GM21423 (cell line): ENCODE results near the gene TXNRD2.
"Not testable (repeated sequence)": the region's sequence is repeated elsewhere in the genome, so short reads cannot be mapped to it uniquely, and the experiment has no call there.

Experiments
- ATAC-seq: cut with Tn5 transposase; IDR thresholded peaks from one replicate; pipeline ENCODE4 v1.9.1; 2021; ENCODE audit warnings: mild to moderate bottlenecking, moderate library complexity; ENCODE audit not compliant: unreplicated experiment

Gene TXNRD2

GRCh38 chr22:19955241-19956128 lies 13.9 kb upstream of the TXNRD2 start:
- ATAC-seq, result no peak

GRCh38 chr22:19951346-19951745 lies 9.7 kb upstream of the TXNRD2 start:
- ATAC-seq, result no peak

- no peak for ATAC-seq
Observed at GRCh38 chr22:19948057-19948760, 6.6 kb upstream of the TXNRD2 start.

GRCh38 chr22:19943082-19944026 lies 1.7 kb upstream of the TXNRD2 start:
- no peak for ATAC-seq

GRCh38 chr22:19942157-19943081 lies 801 bp upstream of the TXNRD2 start:
- ATAC-seq, result no peak

- ATAC-seq, result no peak
Observed at GRCh38 chr22:19940536-19941364, 868 bp downstream of the TXNRD2 start.

GRCh38 chr22:19937616-19938473 lies 3.8 kb downstream of the TXNRD2 start:
- no peak for ATAC-seq

- ATAC-seq, result no peak
Observed at GRCh38 chr22:19936513-19936912, 5.1 kb downstream of the TXNRD2 start.

- not testable (repeated sequence) for ATAC-seq
Observed at GRCh38 chr22:19935123-19935718, 6.4 kb downstream of the TXNRD2 start.

GRCh38 chr22:19933341-19934241 lies 8.0 kb downstream of the TXNRD2 start:
- ATAC-seq, result no peak

GRCh38 chr22:19932367-19933206 lies 9.0 kb downstream of the TXNRD2 start:
- no peak for ATAC-seq

- no peak for ATAC-seq
Observed at GRCh38 chr22:19931514-19931913, 10.1 kb downstream of the TXNRD2 start.

GRCh38 chr22:19930551-19931486 lies 10.8 kb downstream of the TXNRD2 start:
- ATAC-seq, result no peak
